ENCODE measurements around the gene DTNB. TPM values are rescaled to one million over a fixed set of nuclear protein-coding genes. Genes with fewer than 3 reads are reported as not detected.

Gene DTNB
- total RNA-seq, 1 donor from 2014 or later, result 15.6 TPM

- DNase-seq (ENCODE audit: low spot score), result no peak
Observed at GRCh38 chr2:25470806-25471205, 202.6 kb downstream of the DTNB start.

- no peak for DNase-seq (ENCODE audit: low spot score)
Observed at GRCh38 chr2:25467743-25468142, 205.6 kb downstream of the DTNB start.

- no peak for DNase-seq (ENCODE audit: low spot score)
Observed at GRCh38 chr2:25462021-25462420, 211.4 kb downstream of the DTNB start.

- no peak for DNase-seq (ENCODE audit: low spot score)
Observed at GRCh38 chr2:25460261-25460905, 213.0 kb downstream of the DTNB start.

GRCh38 chr2:25454824-25455611 lies 218.4 kb downstream of the DTNB start:
- no peak for DNase-seq (ENCODE audit: low spot score)

- no peak for DNase-seq (ENCODE audit: low spot score)
Observed at GRCh38 chr2:25453199-25453905, 220.0 kb downstream of the DTNB start.

- no peak for DNase-seq (ENCODE audit: low spot score)
Observed at GRCh38 chr2:25448808-25449207, 224.6 kb downstream of the DTNB start.

- no peak for DNase-seq (ENCODE audit: low spot score)
Observed at GRCh38 chr2:25447018-25447417, 226.4 kb downstream of the DTNB start.

GRCh38 chr2:25446122-25446521 lies 227.3 kb downstream of the DTNB start:
- no peak for DNase-seq (ENCODE audit: low spot score)

GRCh38 chr2:25445464-25445863 lies 227.9 kb downstream of the DTNB start:
- no peak for DNase-seq (ENCODE audit: low spot score)

GRCh38 chr2:25444608-25445270 lies 228.6 kb downstream of the DTNB start:
- DNase-seq (ENCODE audit: low spot score), result no peak

- no peak for DNase-seq (ENCODE audit: low spot score)
Observed at GRCh38 chr2:25443766-25444165, 229.6 kb downstream of the DTNB start.

- no peak for DNase-seq (ENCODE audit: low spot score)
Observed at GRCh38 chr2:25441353-25441752, 232.0 kb downstream of the DTNB start.

GRCh38 chr2:25438793-25439192 lies 234.6 kb downstream of the DTNB start:
- no peak for DNase-seq (ENCODE audit: low spot score)

- DNase-seq (ENCODE audit: low spot score), result no peak
Observed at GRCh38 chr2:25437881-25438662, 235.3 kb downstream of the DTNB start.

- DNase-seq (ENCODE audit: low spot score), result no peak
Observed at GRCh38 chr2:25435421-25435820, 238.0 kb downstream of the DTNB start.

GRCh38 chr2:25431604-25432003 lies 241.8 kb downstream of the DTNB start:
- DNase-seq (ENCODE audit: low spot score), result no peak

GRCh38 chr2:25430556-25430955 lies 242.8 kb downstream of the DTNB start:
- DNase-seq (ENCODE audit: low spot score), result no peak

- no peak for DNase-seq (ENCODE audit: low spot score)
Observed at GRCh38 chr2:25426326-25426725, 247.1 kb downstream of the DTNB start.

GRCh38 chr2:25424426-25425028 lies 248.8 kb downstream of the DTNB start:
- DNase-seq (ENCODE audit: low spot score), result no peak

Measured in mesenteric fat pad (tissue), 1 donor.